ENCODE data around the gene THADA.

THADA gene

DNA sequence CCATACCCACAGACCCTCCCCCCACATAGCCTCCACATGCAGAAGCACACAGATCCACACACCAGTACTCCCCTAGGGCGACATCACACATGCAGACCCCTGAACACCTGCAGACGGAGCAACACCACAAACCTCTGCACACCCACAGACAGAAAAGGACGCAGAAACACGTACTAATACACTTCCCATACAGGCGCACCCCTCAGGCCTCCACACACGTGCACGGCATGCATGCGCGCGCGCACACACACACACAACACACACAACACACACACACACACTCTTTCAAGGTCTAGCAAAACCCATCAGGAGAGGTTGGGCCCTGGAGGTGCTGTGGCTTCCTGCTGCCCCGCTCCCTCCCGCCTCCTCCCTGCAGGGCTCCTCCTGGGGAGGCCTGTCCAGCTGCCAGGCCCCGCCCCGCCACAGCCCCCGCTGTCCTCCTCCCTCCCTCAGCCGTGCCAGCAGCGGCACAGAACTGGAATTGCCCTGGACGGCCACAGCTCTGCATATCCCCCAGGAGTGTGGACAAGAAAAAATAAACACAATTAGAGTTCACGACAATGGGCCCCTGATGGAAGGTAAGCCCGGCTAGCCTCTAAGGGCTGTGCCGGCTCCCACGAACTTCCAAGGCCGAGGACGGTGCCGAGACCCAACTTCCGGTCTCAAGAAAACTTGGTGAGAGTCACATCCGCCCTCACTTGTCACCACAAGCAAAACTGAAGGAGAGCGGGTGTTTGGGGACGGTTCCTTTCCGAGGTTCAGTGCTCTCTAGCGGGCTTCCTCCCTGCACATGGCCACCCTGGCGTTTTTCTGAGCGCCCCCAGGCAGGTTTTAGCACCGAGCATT lies 376.2 kb downstream of the THADA start:
- DNase-seq: peak; percentile 66

DNA sequence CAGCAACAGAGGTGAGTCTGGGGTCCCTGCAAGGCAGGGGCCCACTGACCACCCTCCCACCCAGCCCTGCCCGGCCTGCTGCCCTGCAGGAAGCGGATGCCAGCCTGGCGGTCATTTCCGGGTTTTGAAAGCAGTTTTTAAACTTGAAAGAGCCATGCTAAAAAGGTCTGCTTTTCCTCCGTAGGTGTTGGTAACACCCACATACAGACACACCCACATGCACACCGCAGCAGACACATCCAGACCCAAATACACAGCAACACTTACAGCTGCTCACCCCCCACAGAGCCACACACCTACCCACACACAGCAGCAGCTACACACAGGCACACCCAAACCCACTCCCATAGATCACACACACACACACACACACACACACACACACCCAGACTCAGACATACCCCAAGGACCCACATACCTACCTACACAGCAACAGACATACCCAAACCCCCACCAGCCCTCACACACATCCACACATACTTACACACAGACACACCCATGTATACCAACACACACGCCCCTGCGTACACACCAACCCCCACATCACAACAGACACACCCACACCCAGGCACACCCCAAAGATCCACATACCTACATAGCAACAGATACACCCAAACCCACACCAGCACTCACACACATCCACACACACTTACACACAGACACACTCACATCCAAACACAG lies 377.0 kb downstream of the THADA start:
- no peak for DNase-seq

- DNase-seq: no peak
Measured at GRCh38 chr2:43218155-43218701, 377.6 kb downstream of the THADA start.

- no peak for DNase-seq
Measured at GRCh38 chr2:43217228-43218154, 378.3 kb downstream of the THADA start.

- no peak for DNase-seq
Measured at GRCh38 chr2:43216629-43217028, 379.2 kb downstream of the THADA start.

- no peak for DNase-seq
Measured at GRCh38 chr2:43215673-43216255, 380.1 kb downstream of the THADA start.

- no peak for DNase-seq
Measured at GRCh38 chr2:43214253-43214652, 381.6 kb downstream of the THADA start.

GRCh38 chr2:43212931-43213330 lies 382.9 kb downstream of the THADA start:
- DNase-seq: no peak

GRCh38 chr2:43212216-43212835 lies 383.5 kb downstream of the THADA start:
- DNase-seq: no peak

GRCh38 chr2:43210467-43211303 lies 385.2 kb downstream of the THADA start:
- no peak for DNase-seq

- no peak for DNase-seq
Measured at GRCh38 chr2:43210125-43210466, 385.7 kb downstream of the THADA start.

DNA sequence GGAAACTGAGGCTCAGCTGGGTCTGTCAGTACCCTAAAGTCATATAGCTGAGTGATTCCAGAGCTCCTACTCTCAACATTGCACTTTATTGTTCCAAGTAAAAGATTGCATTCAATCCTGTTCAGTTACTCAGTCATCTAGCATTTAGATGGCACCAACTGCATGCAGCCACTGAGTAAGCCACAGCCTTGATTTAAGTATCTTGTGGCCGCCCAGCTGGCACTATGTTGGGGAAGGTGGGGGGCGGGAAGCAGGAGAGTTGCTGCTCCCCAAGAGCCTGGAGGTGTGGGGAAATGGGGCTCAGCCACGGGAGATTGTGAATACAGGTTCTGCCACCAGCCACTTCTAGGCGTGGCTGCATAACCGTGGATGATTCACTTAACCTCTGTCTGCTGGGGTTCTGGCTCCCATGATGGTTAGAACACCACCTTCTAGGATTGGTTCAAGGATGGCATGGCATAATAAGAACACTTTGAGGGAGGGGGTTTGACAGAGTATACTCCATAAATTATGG lies 386.6 kb downstream of the THADA start:
- DNase-seq: no peak

DNA sequence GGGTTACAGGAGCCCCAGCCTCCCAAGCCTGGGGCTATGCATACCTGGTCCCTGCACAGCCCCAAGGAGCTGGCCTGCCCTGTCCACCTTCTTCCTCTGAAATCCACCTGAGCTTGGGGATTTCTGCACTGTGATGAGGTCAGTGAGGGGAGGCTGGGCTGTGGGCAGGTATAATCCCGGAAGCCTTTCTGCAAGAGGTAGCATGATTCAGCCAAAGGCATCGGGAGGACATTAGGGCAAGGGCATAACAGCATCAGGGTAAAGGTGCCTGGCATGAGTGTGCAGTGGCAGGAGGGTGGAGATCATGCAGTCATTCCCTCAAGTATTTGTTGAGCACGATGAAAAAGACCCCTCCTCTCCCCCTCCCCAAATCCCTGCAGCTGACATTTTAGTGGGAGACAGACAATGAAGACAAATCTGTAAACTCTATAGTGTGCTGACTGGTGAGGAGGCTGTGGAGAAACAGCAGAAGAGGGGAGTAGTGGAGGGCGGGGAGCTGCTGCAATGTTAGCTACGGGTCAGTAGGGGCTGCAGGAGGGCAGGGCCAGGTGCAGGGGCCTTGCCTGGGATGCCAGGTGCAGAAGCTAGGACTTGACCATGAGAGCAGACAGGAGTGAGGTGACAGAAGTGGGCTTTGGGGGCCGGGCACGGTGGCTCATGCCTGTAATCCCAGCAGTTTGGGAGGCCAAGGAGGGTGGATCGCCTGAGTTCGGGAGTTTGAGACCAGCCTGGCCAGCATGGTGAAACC lies 388.1 kb downstream of the THADA start:
- DNase-seq: no peak

DNA sequence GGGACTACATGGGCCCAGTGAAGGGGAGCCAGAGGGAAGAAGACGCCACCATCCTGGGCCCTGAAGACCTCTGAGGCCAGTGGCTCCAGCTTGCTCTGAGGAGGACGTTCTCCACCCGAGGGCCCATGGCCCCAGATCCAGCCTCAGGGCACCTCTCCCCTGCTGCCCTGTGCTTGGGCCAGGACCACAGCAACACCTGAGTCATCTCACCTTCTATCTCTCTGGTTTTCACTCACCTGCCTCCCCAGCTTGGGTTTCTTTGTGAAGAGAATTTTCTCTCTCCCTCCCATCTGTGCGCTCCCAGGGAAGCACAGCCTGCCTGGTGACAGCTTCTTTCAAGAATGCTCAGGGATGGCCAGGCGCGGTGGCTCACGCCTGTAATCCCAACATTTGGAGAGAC lies 389.2 kb downstream of the THADA start:
- no peak for DNase-seq

DNA sequence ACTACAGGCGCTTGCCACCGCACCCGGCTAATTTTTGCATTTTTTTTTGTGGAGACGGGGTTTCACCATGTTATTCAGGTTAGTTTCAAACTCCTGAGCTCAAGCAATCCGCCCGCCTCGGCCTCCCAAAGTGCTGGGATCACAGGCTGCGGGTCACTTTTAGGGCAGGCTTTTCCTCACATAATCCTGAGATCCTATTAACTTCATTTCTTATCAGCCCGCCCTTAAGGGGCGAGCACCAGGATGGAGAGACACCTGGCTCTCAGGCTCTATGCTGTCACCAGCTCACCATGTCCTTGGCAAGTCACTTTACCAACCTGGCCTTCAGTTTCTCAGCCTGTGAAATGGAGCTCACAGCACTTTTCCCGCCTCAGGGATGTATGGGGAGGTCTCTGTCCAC lies 392.5 kb downstream of the THADA start:
- no peak for DNase-seq

DNA sequence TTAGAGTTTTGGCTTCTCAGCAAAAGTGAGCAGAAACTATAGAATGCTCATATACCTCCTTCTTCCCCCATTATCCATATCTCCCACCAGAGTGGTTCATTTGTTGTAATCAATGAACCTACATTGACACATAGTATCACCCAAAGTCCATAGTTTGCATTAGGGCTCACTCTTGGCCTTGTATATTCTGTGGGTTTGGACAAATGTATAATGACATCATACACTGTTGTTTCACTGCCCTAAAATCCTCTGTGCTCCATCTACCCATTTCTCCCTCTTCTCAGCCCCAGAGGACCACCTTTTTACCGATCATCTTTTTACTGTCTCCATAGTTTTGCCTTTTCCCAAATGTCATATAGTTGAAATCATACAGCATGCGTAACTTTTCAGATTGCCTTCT lies 393.5 kb downstream of the THADA start:
- no peak for DNase-seq

- no peak for DNase-seq
Measured at GRCh38 chr2:43201497-43201896, 394.3 kb downstream of the THADA start.

DNA sequence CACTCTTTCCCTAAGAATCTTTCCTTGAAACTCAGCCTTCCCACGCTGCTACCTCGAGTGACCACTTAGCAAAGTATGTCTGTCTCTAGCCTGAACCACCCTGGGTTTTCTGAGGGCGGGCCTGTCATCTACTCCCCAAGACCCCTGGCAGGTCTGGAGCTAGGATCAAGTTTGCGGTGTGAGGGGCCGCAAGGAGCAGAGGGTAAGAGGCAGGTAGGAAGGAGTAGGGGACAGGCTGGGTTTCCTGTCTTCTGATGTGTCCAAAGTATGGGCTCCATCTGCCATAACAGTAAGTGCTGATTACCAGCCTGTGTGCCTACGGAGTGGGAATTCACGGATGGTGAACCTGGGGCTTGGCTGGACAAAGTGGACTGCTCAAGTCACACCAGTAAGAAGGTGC lies 394.8 kb downstream of the THADA start:
- no peak for DNase-seq

GRCh38 chr2:43199492-43200488 lies 396.0 kb downstream of the THADA start:
- no peak for DNase-seq

Measured in NCI-H774 (cell line).